Calu3 (cell line): ENCODE results near the gene SLC39A2. TPM values are rescaled to one million over a fixed set of nuclear protein-coding genes. Genes with fewer than 3 reads are reported as not detected.

Experiments
- BruUV-seq: library from RNA; stranded (reverse); fragments of 400-500 nt; replicated peaks from 2 replicates; lab custom pipeline; 2021; lab: Mats Ljungman, UMichigan
- CTCF ChIA-PET: fragments of 300-600 bp; sonication (Branson Sonifier 250); formaldehyde crosslinking; loops from one replicate; lab custom pipeline; 2022; ENCODE audit warnings: antibody characterized with exemption; lab: Charles Lee
- DNase-seq: peaks from one replicate; pipeline ENCODE4 v3.0.0; 2022
- H3K27ac Mint-ChIP-seq: one replicate; pipeline ENCODE4 v1.8.0; 2022; ENCODE audit warnings: mixed read lengths; ENCODE audit not compliant: unreplicated experiment
- H3K27me3 Mint-ChIP-seq: one replicate; pipeline ENCODE4 v1.8.0; 2022; ENCODE audit warnings: mixed read lengths; ENCODE audit not compliant: unreplicated experiment
- H3K36me3 Mint-ChIP-seq: one replicate; pipeline ENCODE4 v1.8.0; 2022; ENCODE audit warnings: mild to moderate bottlenecking, moderate library complexity, mixed read lengths; ENCODE audit not compliant: insufficient read depth, unreplicated experiment
- H3K4me1 Mint-ChIP-seq: one replicate; pipeline ENCODE4 v1.8.0; 2022; ENCODE audit warnings: mild to moderate bottlenecking, low read depth, mixed read lengths; ENCODE audit not compliant: unreplicated experiment
- H3K4me3 Mint-ChIP-seq: one replicate; pipeline ENCODE4 v1.8.0; 2022; ENCODE audit warnings: mild to moderate bottlenecking, low read depth, moderate library complexity, mixed read lengths; ENCODE audit not compliant: unreplicated experiment
- H3K9me3 Mint-ChIP-seq: one replicate; pipeline ENCODE4 v1.8.0; 2022; ENCODE audit warnings: low read depth, mixed read lengths; ENCODE audit not compliant: unreplicated experiment
- CTCF ChIP-seq: fragments of 200-600 bp; IDR thresholded peaks from one replicate; pipeline ENCODE4 v1.8.0; 2022; ENCODE audit warnings: antibody characterized with exemption; ENCODE audit not compliant: unreplicated experiment
- intact Hi-C: fragments of 100-400 bp; cut with micrococcal nuclease; formaldehyde crosslinking; loops from one replicate; pipeline ENCODE4 v1.10.0; 2022; ENCODE audit not compliant: unreplicated experiment
- total RNA-seq: library from RNA; stranded (reverse); gene quantifications from 2 replicates; pipeline ENCODE4 v1.2.3, GENCODE V29; 2022

Gene SLC39A2
- total RNA-seq, 1 experiment from 2014 or later: not detected

GRCh38 chr14:21016413-21017190, 17.5 kb downstream of the SLC39A2 start:
- TF ChIP-seq CTCF: no peak
- no TSS peak for BruUV-seq
- no peak overlapping the region for H3K4me3 Mint-ChIP-seq
- CTCF ChIA-PET: interaction anchor here (0.9 to 2.8 kb wide), 6 partner anchors 25 to 75 kb away, joined by 3 to 93 read pairs (median 9); partner anchors contain the start of genes ARHGEF40 and RNASE7
- no peak for DNase-seq
- H3K27me3 Mint-ChIP-seq: peaks cover 30% of the 10 kb centered on the region
- H3K4me1 Mint-ChIP-seq: peaks cover 8% of the 10 kb centered on the region
- H3K36me3 Mint-ChIP-seq: no peaks in the 10 kb centered on the region
- intact Hi-C loops: no loop called here
- H3K27ac Mint-ChIP-seq: no peak overlapping the region
- no peaks in the 10 kb centered on the region for H3K9me3 Mint-ChIP-seq

GRCh38 chr14:21017528-21018245, 18.6 kb downstream of the SLC39A2 start:
- CTCF ChIA-PET: interaction anchor here (0.6 to 0.7 kb wide), 2 partner anchors 23 to 94 kb away, joined by 3 read pairs; no protein-coding TSS in a partner anchor
- intact Hi-C loops: no loop called here
- Mint-ChIP-seq H3K4me1 (peaks cover 8% of the 10 kb centered on the region), H3K27me3 (peaks cover 30% of the 10 kb centered on the region), H3K27ac (no peak overlapping the region), H3K4me3 (no peak overlapping the region), H3K9me3 (no peaks in the 10 kb centered on the region), H3K36me3 (no peaks in the 10 kb centered on the region)
- TF ChIP-seq CTCF: no peak
- BruUV-seq: no TSS peak
- no peak for DNase-seq

GRCh38 chr14:21018286-21018685, 19.2 kb downstream of the SLC39A2 start:
- no peak for DNase-seq
- intact Hi-C loops: no loop called here
- Mint-ChIP-seq H3K4me1 (peaks cover 8% of the 10 kb centered on the region), H3K27ac (no peak overlapping the region), H3K4me3 (no peak overlapping the region), H3K9me3 (no peaks in the 10 kb centered on the region), H3K36me3 (no peaks in the 10 kb centered on the region), H3K27me3 (peaks cover 30% of the 10 kb centered on the region)
- CTCF ChIA-PET: interaction anchor here (0.6 to 0.7 kb wide), 2 partner anchors 22 to 93 kb away, joined by 3 read pairs; no protein-coding TSS in a partner anchor
- BruUV-seq: no TSS peak
- no peak for TF ChIP-seq CTCF

- Mint-ChIP-seq H3K4me1 (peaks cover 8% of the 10 kb centered on the region), H3K36me3 (no peaks in the 10 kb centered on the region), H3K4me3 (no peak overlapping the region), H3K9me3 (no peaks in the 10 kb centered on the region), H3K27me3 (peaks cover 30% of the 10 kb centered on the region), H3K27ac (no peak overlapping the region)
- no peak for DNase-seq
- no peak for TF ChIP-seq CTCF
- BruUV-seq: no TSS peak
- intact Hi-C loops: no loop called here
- CTCF ChIA-PET: no interaction called here
Observed at GRCh38 chr14:21018781-21019180, 19.7 kb downstream of the SLC39A2 start.
